Measurements from ENCODE around the gene CERS5. TPM values are rescaled to one million over a fixed set of nuclear protein-coding genes. Genes with fewer than 3 reads are reported as not detected.
A peak's percentile ranks its signal among the peaks of the same experiment; 100 is the strongest.

The CERS5 gene
- total and polyA plus RNA-seq, 10 of the 15 experiments (the other 5 are each of a cell fraction or from before 2014, with no cell fraction given), result 6.8 to 50.1 (median 31.8) TPM

DNA sequence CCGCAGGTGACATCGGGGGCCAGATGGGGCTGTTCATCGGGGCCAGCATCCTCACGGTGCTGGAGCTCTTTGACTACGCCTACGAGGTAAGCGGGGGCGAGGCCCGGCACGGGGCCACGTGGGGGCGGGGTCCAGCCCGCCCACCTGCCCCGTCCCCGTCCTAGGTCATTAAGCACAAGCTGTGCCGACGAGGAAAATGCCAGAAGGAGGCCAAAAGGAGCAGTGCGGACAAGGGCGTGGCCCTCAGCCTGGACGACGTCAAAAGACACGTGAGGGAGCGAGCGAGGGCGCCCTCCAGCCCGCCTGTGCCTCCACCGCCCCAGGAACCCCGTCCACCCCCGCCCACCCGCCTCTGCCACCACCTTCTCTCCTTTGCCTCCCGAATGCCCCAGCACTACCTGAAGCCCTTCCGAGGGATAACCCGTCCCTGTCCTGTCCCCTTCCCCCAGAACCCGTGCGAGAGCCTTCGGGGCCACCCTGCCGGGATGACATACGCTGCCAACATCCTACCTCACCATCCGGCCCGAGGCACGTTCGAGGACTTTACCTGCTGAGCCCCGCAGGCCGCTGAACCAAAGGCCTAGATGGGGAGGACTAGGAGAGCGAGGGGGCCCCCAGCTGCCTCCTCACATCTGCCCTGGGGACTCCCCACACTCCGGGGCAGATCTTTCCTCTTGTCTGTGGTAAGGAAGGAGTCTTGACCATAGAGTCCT lies 85.9 kb downstream of the CERS5 start:
- SMC1A ChIA-PET (ENCODE audit: uncharacterized antibody, unreplicated experiment), result interaction anchor here (1.0 kb wide), 1 partner anchor 95 kb away, joined by 3 read pairs; no protein-coding TSS in a partner anchor
- H3K4me2 ChIP-seq (ENCODE audit: control insufficient read depth, insufficient read depth), result no peak overlapping the region
- ATAC-seq (no peak), DNase-seq (ENCODE audit: low read depth, low spot score) (no peak), FAIRE-seq (no peak)
- no peaks in the 10 kb centered on the region for H4K20me1 ChIP-seq (ENCODE audit: control insufficient read depth, insufficient read depth)
- no peak for TF ChIP-seq MYC (IDR thresholded peaks at IDR 0.05; ENCODE audit: insufficient read depth, insufficient read length, insufficient replicate concordance, low read length, severe bottlenecking)
- TF ChIP-seq BHLHE40 (IDR thresholded peaks at IDR 0.05; ENCODE audit: borderline replicate concordance in 1 of 2, low read depth in 2 of 2, low read length in 1 of 2), result 0 out of 4 replicates have a peak, but pooled peaks of 1 of the 2 experiments have one; percentile 20
- no peak for TF ChIP-seq BMI1 (IDR thresholded peaks at IDR 0.05; ENCODE audit: borderline replicate concordance)
- TF ChIP-seq NR2F1 (conservative IDR thresholded peaks at IDR 0.05), result 0 out of 2 replicates have a peak, but pooled peaks have one; percentile 28
- TF ChIP-seq EGR1 (IDR thresholded peaks at IDR 0.05; ENCODE audit: borderline replicate concordance in 1 of 2, low read depth in 2 of 2, low read length in 2 of 2), result no peak
- TF ChIP-seq ZNF207 (IDR thresholded peaks at IDR 0.05; ENCODE audit: borderline replicate concordance), result no peak
- TF ChIP-seq PAX8 (IDR thresholded peaks at IDR 0.05), result no peak
- TF ChIP-seq MEF2A (IDR thresholded peaks at IDR 0.05; ENCODE audit: insufficient read depth, low read depth, low read length), result no peak
- H3K79me2 ChIP-seq (ENCODE audit: control insufficient read depth, insufficient read depth, low read length), result peaks cover 9% of the 10 kb centered on the region
- no peak overlapping the region for H3K4me3 ChIP-seq
- H3K9me3 ChIP-seq (replicated peaks; ENCODE audit: control insufficient read depth, insufficient read depth, low read length), result no peaks in the 10 kb centered on the region
- no peak overlapping the region for H2AFZ ChIP-seq (ENCODE audit: control insufficient read depth, low read depth, low read length)
- 54% methylated on average over 19 of the region's 46 CpGs for WGBS (ENCODE audit: insufficient coverage, insufficient replicate concordance, low lambda C conversion rate, missing lambda C conversion rate)
- RAD21 ChIA-PET (ENCODE audit: unreplicated experiment), result interaction anchor here (1.2 kb wide), 1 partner anchor 95 kb away, joined by 3 read pairs; no protein-coding TSS in a partner anchor
- H3K4me1 ChIP-seq (ENCODE audit: control insufficient read depth, insufficient read depth, low read length), result no peaks in the 10 kb centered on the region; the same call in 1 of the 2 replicates
- POLR2A ChIA-PET, result interaction anchor here (0.5 kb wide), 1 partner anchor 66 kb away, joined by 3 read pairs; no protein-coding TSS in a partner anchor
- H3K27me3 ChIP-seq (replicated peaks in 1 of 2; ENCODE audit: control insufficient read depth in 2 of 2, insufficient read depth in 2 of 2, low read length in 1 of 2), result no peaks in the 10 kb centered on the region; a peak in 1 of 4 replicates
- no peak overlapping the region for H3K9ac ChIP-seq (ENCODE audit: control insufficient read depth, insufficient read depth, low read length)
- no peak overlapping the region for H3K27ac ChIP-seq (ENCODE audit: control insufficient read depth, insufficient read depth)
- H3K36me3 ChIP-seq (ENCODE audit: control insufficient read depth in 2 of 2, insufficient read depth in 2 of 2, low read length in 1 of 2), result no peaks in the 10 kb centered on the region
- CTCF ChIA-PET, result interaction anchor here (0.6 to 4.6 kb wide), 4 partner anchors 30 to 441 kb away, joined by 3 to 17 read pairs (median 10); partner anchors contain the start of gene COX14
- intact Hi-C loops (cut with micrococcal nuclease; ENCODE audit: unreplicated experiment), result no loop called here
- BruUV-seq (replicated peaks), result no TSS peak
- in situ Hi-C loops (cut with MboI), result loop anchor here (5.0 kb wide), 1 partner anchor 231 kb away; no protein-coding TSS in a partner anchor
